Measurements from ENCODE around the gene MXRA8.
"Not testable (repeated sequence)": the region's sequence is repeated elsewhere in the genome, so short reads cannot be mapped to it uniquely, and the experiment has no call there.

The MXRA8 gene

GRCh38 chr1:1324084-1324523, 34.3 kb downstream of the MXRA8 start:
- in situ Hi-C loops (cut with MboI; ENCODE audit: low sequenced_read_pairs) = no loop called here

- in situ Hi-C loops (cut with MboI; ENCODE audit: low sequenced_read_pairs) = no loop called here
Measured at GRCh38 chr1:1322952-1323351, 35.4 kb downstream of the MXRA8 start.

- in situ Hi-C loops (cut with MboI; ENCODE audit: low sequenced_read_pairs) = no loop called here
Measured at GRCh38 chr1:1322418-1322817, 35.9 kb downstream of the MXRA8 start.

GRCh38 chr1:1321477-1321876, 36.9 kb downstream of the MXRA8 start:
- in situ Hi-C loops (cut with MboI; ENCODE audit: low sequenced_read_pairs) = no loop called here

GRCh38 chr1:1320666-1321448, 37.5 kb downstream of the MXRA8 start:
- in situ Hi-C loops (cut with MboI; ENCODE audit: low sequenced_read_pairs) = no loop called here

GRCh38 chr1:1319646-1319941, 38.8 kb downstream of the MXRA8 start:
- in situ Hi-C loops (cut with MboI; ENCODE audit: low sequenced_read_pairs) = no loop called here

- in situ Hi-C loops (cut with MboI; ENCODE audit: low sequenced_read_pairs) = no loop called here
Measured at GRCh38 chr1:1318777-1319645, 39.3 kb downstream of the MXRA8 start.

- in situ Hi-C loops (cut with MboI; ENCODE audit: low sequenced_read_pairs) = no loop called here
Measured at GRCh38 chr1:1318131-1318652, 40.2 kb downstream of the MXRA8 start.

- in situ Hi-C loops (cut with MboI; ENCODE audit: low sequenced_read_pairs) = no loop called here
Measured at GRCh38 chr1:1317420-1317819, 40.9 kb downstream of the MXRA8 start.

GRCh38 chr1:1316199-1316598, 42.2 kb downstream of the MXRA8 start:
- in situ Hi-C loops (cut with MboI; ENCODE audit: low sequenced_read_pairs) = not testable (repeated sequence)

- in situ Hi-C loops (cut with MboI; ENCODE audit: low sequenced_read_pairs) = no loop called here
Measured at GRCh38 chr1:1315435-1315954, 42.9 kb downstream of the MXRA8 start.

- in situ Hi-C loops (cut with MboI; ENCODE audit: low sequenced_read_pairs) = no loop called here
Measured at GRCh38 chr1:1314678-1315335, 43.5 kb downstream of the MXRA8 start.

- in situ Hi-C loops (cut with MboI; ENCODE audit: low sequenced_read_pairs) = no loop called here
Measured at GRCh38 chr1:1314237-1314586, 44.1 kb downstream of the MXRA8 start.

- in situ Hi-C loops (cut with MboI; ENCODE audit: low sequenced_read_pairs) = no loop called here
Measured at GRCh38 chr1:1313500-1314236, 44.7 kb downstream of the MXRA8 start.

GRCh38 chr1:1312450-1313314, 45.7 kb downstream of the MXRA8 start:
- in situ Hi-C loops (cut with MboI; ENCODE audit: low sequenced_read_pairs) = no loop called here

- in situ Hi-C loops (cut with MboI; ENCODE audit: low sequenced_read_pairs) = no loop called here
Measured at GRCh38 chr1:1311107-1312104, 46.9 kb downstream of the MXRA8 start.

GRCh38 chr1:1310476-1311053, 47.8 kb downstream of the MXRA8 start:
- in situ Hi-C loops (cut with MboI; ENCODE audit: low sequenced_read_pairs) = no loop called here

- in situ Hi-C loops (cut with MboI; ENCODE audit: low sequenced_read_pairs) = no loop called here
Measured at GRCh38 chr1:1310109-1310385, 48.3 kb downstream of the MXRA8 start.
